Measurements from ENCODE around the gene HPCAL1. TPM values are rescaled to one million over a fixed set of nuclear protein-coding genes. Genes with fewer than 3 reads are reported as not detected.

The HPCAL1 gene
- total and polyA plus RNA-seq, 2 donors (not counting 1 experiment from before 2014, with no cell fraction given): 60.3 to 65.1 TPM

- Histone ChIP-seq H3K4me3 (ENCODE audit: control extremely low read depth in 1 of 5, extremely low read depth in 1 of 5, insufficient read depth in 1 of 5, low read depth in 2 of 5, low read length in 4 of 5) (no peak overlapping the region), H4K20me1 (ENCODE audit: control insufficient read depth, insufficient read depth, low read length, poor library complexity, severe bottlenecking) (no peaks in the 10 kb centered on the region), H3K27ac (ENCODE audit: low read length in 2 of 2) (no peak overlapping the region), H2AFZ (ENCODE audit: insufficient read depth, low read depth, low read length, poor library complexity, severe bottlenecking) (no peak overlapping the region), H3K4me2 (replicated peaks; ENCODE audit: low read depth, low read length, poor library complexity, severe bottlenecking) (no peak overlapping the region), H3K79me2 (ENCODE audit: control insufficient read depth, insufficient read depth, low read length) (no peaks in the 10 kb centered on the region), H3K9ac (ENCODE audit: low read length) (no peak overlapping the region), H3K9me3 (ENCODE audit: control extremely low read depth in 1 of 3, control insufficient read depth in 2 of 3, insufficient read depth in 1 of 3, low read length in 2 of 3) (no peaks in the 10 kb centered on the region), H3K27me3 (replicated peaks in 1 of 4; ENCODE audit: control extremely low read depth in 1 of 4, control insufficient read depth in 3 of 4, insufficient read depth in 4 of 4, low read length in 3 of 4) (no peaks in the 10 kb centered on the region), H3K36me3 (replicated peaks in 1 of 2; ENCODE audit: control extremely low read depth in 1 of 2, control insufficient read depth in 1 of 2, extremely low read depth in 1 of 2, insufficient read depth in 2 of 2, low read length in 1 of 2) (no peaks in the 10 kb centered on the region), H3K4me1 (ENCODE audit: control insufficient read depth in 2 of 2, insufficient read depth in 2 of 2, low read length in 2 of 2) (no peaks in the 10 kb centered on the region)
- 84% methylated on average over 19 of the region's 19 CpGs for WGBS (ENCODE audit: insufficient coverage)
- intact Hi-C loops (cut with micrococcal nuclease): loop anchor here (10.0 kb wide), 1 partner anchor 153 kb away; the partner anchor contains the start of gene RRM2
- no peak for ATAC-seq (ENCODE audit: low read depth)
- peaks cover 2% of the 10 kb centered on the region for H3K4me1 Mint-ChIP-seq
- H3K27me3 Mint-ChIP-seq: peaks cover 10% of the 10 kb centered on the region
- CTCF ChIA-PET: interaction anchor here (2.0 to 2.5 kb wide), 2 partner anchors 131 to 157 kb away, joined by 7 to 9 read pairs; no protein-coding TSS in a partner anchor
- TF ChIP-seq CTCF (IDR thresholded peaks at IDR 0.05) (no peak), EZH2 (IDR thresholded peaks at IDR 0.05; ENCODE audit: borderline replicate concordance, insufficient read depth, low read depth, low read length, poor library complexity, severe bottlenecking) (no peak)
- POLR2A ChIA-PET: no interaction called here
- H3K4me3 Mint-ChIP-seq: no peak overlapping the region
- no peak overlapping the region for H3K27ac Mint-ChIP-seq
- H3K9me3 Mint-ChIP-seq (ENCODE audit: insufficient read depth): no peaks in the 10 kb centered on the region
- DNase-seq: no peak
Measured at GRCh38 chr2:10278029-10278762, 24.5 kb upstream of the HPCAL1 start.

- H4K20me1 ChIP-seq (ENCODE audit: control insufficient read depth, insufficient read depth, low read length, poor library complexity, severe bottlenecking): no peaks in the 10 kb centered on the region
- H3K27me3 ChIP-seq (replicated peaks in 1 of 4; ENCODE audit: control extremely low read depth in 1 of 4, control insufficient read depth in 3 of 4, insufficient read depth in 4 of 4, low read length in 3 of 4): no peaks in the 10 kb centered on the region
- CTCF ChIA-PET: interaction anchor here (2.0 to 2.5 kb wide), 2 partner anchors 131 to 156 kb away, joined by 7 to 9 read pairs; no protein-coding TSS in a partner anchor
- intact Hi-C loops (cut with micrococcal nuclease): loop anchor here (10.0 kb wide), 1 partner anchor 154 kb away; the partner anchor contains the start of gene RRM2
- no peak overlapping the region for H2AFZ ChIP-seq (ENCODE audit: insufficient read depth, low read depth, low read length, poor library complexity, severe bottlenecking)
- DNase-seq (no peak), ATAC-seq (ENCODE audit: low read depth) (no peak)
- H3K27ac ChIP-seq (ENCODE audit: low read length in 2 of 2): no peak overlapping the region
- H3K79me2 ChIP-seq (ENCODE audit: control insufficient read depth, insufficient read depth, low read length): no peaks in the 10 kb centered on the region
- Mint-ChIP-seq H3K27ac (no peak overlapping the region), H3K4me3 (no peak overlapping the region), H3K4me1 (peaks cover 2% of the 10 kb centered on the region), H3K9me3 (ENCODE audit: insufficient read depth) (no peaks in the 10 kb centered on the region), H3K27me3 (peaks cover 10% of the 10 kb centered on the region)
- H3K36me3 ChIP-seq (replicated peaks in 1 of 2; ENCODE audit: control extremely low read depth in 1 of 2, control insufficient read depth in 1 of 2, extremely low read depth in 1 of 2, insufficient read depth in 2 of 2, low read length in 1 of 2): no peaks in the 10 kb centered on the region
- H3K4me1 ChIP-seq (ENCODE audit: control insufficient read depth in 2 of 2, insufficient read depth in 2 of 2, low read length in 2 of 2): no peaks in the 10 kb centered on the region
- H3K4me3 ChIP-seq (ENCODE audit: control extremely low read depth in 1 of 5, extremely low read depth in 1 of 5, insufficient read depth in 1 of 5, low read depth in 2 of 5, low read length in 4 of 5): no peak overlapping the region
- no peak overlapping the region for H3K4me2 ChIP-seq (replicated peaks; ENCODE audit: low read depth, low read length, poor library complexity, severe bottlenecking)
- TF ChIP-seq CTCF (IDR thresholded peaks at IDR 0.05): no peak
- no peak for TF ChIP-seq EZH2 (IDR thresholded peaks at IDR 0.05; ENCODE audit: borderline replicate concordance, insufficient read depth, low read depth, low read length, poor library complexity, severe bottlenecking)
- WGBS (ENCODE audit: insufficient coverage): 86% methylated on average over 10 of the region's 11 CpGs
- no peak overlapping the region for H3K9ac ChIP-seq (ENCODE audit: low read length)
- H3K9me3 ChIP-seq (ENCODE audit: control extremely low read depth in 1 of 3, control insufficient read depth in 2 of 3, insufficient read depth in 1 of 3, low read length in 2 of 3): no peaks in the 10 kb centered on the region
- POLR2A ChIA-PET: no interaction called here
Measured at GRCh38 chr2:10278763-10279471, 23.8 kb upstream of the HPCAL1 start.
